Astrocyte of the hippocampus (primary cell): ENCODE results near the gene C20orf204.
"Not testable (repeated sequence)": the region's sequence is repeated elsewhere in the genome, so short reads cannot be mapped to it uniquely, and the experiment has no call there.

Source experiments
- DNase-seq: peaks from one replicate; pipeline ENCODE4 v3.0.0; 2011; ENCODE audit warnings: low read depth, low spot score

The C20orf204 gene, protein sequence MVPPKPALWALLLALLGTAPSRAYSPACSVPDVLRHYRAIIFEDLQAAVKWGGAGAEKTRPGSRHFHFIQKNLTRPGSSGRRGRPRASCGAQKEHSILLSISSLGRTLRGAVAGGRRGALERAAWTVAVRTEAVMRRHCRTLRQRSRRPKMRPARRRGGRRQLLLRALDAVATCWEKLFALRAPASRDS

GRCh38 chr20:64035933-64036345, at the start of gene C20orf204:
C20orf204 (plus strand) TSS chr20:64036182; CDS start chr20:64036324, 142 bp downstream.
- DNase-seq, result no peak

DNA sequence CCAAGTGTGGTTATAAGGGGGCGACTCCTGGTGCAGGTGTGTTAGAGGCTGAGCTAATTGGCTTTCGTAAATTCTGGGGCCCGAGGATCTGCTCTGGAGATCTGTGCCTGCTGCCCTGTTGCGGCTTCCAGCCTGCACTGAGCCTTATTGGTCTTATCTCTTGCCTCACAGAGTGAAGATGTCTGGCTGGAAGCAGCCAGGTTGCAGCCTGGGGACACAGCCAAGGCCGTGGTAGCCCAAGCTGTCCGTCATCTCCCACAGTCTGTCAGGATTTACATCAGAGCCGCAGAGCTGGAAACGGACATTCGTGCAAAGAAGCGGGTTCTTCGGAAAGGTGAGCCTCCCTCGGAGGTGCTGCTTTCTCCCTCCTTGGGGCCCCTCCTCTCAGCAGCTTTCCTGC, 35.1 kb upstream of the C20orf204 start:
- DNase-seq, result no peak

DNA sequence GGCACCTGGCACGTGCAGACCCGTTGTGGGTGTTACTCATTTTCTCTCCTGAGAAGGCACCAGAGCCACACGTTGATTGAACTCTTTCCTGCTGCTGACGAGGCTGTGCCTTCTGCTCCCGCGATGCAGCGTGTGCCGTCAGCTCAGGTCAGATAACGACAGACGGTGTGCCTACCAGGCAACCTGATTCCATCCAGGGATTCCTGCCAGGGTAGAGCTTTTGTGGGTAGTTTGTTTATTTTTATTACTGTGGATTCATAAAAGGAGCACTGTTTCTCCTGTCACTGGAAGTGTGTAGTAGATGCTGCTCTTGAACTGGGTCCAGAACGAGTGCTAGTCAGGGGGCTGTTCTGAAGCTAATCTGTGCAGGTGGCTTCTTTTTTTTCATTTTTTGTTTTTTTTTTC, 34.4 kb upstream of the C20orf204 start:
- DNase-seq, result peak; percentile 51

- no peak for DNase-seq
Measured at GRCh38 chr20:64003960-64004725, 31.8 kb upstream of the C20orf204 start.

DNA sequence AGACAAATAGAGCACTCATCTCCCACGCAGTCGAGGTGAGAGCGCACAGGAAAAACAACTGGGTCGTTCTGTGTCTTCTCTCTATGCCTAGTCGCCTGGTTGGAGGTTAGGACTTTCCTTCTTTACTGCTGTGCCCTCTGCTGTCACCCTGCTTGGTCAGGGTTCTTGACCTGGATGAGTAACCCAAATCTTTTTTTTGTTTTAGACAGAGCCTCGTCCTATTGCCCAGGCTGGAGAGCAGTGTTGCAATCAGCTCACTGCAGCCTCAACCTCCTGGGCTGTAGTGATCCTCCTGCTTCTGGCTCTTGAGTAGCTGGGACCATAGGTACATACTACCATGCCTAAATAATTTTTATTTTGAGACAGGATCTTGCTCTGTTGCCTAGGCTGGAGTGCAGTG, 30.6 kb upstream of the C20orf204 start:
- DNase-seq, result no peak

DNA sequence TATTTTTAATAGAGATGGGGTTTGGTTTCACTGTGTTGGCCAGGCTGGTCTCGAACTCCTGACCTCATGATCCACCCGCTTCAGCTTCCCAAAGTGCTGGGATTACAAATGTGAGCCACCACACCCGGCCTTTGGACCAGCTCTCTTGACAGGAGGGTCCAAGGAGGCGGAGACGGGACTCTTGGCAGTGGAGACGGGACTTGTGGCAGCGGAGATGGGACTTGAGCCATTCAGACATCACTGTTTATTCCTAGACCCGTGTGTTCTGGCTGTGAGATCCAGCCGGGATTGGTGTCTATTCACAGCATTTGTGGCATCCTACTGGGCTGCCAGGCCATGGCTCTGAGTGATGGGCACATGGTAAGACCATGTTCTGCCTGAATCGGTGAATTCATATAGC, 29.5 kb upstream of the C20orf204 start:
- DNase-seq, result no peak

GRCh38 chr20:64006902-64007301, 29.1 kb upstream of the C20orf204 start:
- DNase-seq, result no peak

DNA sequence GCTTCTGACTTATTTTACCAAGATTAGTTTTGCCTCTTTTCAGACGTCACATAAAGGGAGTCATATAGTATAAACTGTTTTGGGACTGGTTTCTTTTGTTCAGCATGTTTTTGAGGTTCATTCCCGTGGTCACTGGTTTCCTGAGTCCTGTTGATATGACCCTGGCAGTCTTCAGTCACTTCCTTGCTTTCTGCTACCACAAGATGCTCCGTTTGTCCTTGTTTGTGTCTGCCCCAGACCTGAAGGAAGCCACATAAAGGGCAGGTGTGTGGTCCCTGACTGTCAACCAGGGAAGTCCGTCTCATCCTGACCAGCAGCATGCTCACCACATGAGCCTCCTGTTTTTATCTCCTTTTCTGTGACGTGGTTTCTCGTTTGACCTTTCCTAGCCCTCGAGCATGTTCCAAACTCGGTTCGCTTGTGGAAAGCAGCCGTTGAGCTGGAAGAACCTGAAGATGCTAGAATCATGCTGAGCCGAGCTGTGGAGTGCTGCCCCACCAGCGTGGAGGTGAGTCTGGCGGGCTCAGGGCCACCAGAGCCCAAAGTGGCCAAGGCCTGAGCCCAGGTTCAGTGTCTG, 26.1 kb upstream of the C20orf204 start:
- DNase-seq, result peak; percentile 18

- DNase-seq, result no peak
Measured at GRCh38 chr20:64010711-64011237, 25.2 kb upstream of the C20orf204 start.

DNA sequence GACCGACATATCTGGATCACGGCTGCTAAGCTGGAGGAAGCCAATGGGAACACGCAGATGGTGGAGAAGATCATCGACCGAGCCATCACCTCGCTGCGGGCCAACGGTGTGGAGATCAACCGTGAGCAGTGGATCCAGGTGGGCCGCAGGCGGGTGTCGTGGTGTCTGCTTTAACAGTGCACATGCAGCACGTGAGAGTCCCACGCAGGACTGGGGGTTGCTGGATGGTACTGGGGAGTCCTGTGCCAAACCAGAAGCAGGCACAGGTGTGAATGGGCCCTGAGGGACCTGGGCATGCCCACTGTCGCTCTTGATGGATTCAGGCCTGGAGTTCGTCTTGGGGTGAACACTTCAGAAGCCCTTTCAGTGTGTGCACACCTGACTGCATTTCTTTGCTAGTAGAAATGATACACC, 24.6 kb upstream of the C20orf204 start:
- DNase-seq, result no peak

DNA sequence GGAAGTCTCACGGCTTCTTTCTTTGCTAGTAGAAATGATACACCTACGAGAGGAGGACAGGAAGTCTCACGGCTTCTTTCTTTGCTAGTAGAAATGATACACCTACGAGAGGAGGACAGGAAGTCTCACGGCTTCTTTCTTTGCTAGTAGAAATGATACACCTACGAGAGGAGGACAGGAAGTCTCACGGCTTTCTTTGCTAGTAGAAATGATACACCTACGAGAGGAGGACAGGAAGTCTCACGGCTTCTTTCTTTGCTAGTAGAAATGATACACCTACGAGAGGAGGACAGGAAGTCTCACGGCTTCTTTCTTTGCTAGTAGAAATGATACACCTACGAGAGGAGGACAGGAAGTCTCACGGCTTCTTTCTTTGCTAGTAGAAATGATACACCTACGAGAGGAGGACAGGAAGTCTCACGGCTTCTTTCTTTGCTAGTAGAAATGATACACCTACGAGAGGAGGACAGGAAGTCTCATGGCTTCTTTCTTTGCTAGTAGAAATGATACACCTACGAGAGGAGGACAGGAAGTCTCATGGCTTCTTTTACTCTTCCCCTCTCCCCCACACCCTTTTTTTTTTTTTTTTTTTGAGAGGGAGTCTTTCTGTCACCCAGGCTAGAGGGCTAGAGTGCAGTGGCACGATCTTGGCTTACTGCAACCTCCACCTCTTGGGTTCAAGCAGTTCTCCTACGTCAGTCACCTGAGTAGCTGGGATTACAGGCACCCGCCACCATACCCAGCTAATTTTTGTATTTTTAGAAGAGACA, 23.4 kb upstream of the C20orf204 start:
- not testable (repeated sequence) for DNase-seq

GRCh38 chr20:64015635-64016034, 20.3 kb upstream of the C20orf204 start:
- DNase-seq, result no peak

DNA sequence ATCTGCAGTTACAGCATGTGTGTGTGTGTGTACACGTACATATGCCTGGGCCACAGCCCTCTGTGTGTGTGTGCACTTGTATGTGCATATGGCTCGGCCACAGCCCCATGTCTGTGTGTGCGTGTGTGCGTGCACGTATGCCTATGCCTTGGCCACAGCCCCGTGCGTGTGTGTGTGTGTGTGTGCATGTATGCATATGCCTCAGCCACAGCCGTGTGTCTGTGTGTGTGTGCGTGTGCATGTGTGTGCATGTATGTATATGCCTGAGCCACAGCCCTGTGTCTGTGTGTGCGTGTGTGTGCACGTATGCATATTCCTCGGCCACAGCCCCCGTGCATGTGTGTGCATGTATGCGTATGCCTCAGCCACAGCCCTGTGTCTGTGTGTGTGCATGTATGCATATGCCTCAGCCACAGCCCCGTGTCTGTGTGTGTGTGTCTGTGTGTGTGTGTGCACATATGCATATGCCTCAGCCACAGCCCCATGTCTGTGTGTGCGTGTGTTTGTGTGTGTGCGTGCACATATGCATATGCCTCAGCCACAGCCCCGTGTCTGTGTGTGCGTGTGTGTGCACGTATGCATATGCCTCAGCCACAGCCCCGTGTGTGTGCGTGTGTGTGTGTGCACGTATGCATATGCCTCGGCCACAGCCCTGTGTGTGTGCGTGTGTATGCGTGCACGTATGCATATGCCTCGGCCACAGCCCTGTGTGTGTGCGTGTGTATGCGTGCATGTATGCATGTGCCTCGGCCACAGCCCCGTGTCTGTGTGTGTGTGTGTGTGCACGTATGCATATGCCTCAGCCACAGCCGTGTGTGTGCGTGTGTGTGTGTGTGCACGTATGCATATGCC, 14.6 kb upstream of the C20orf204 start:
- DNase-seq, result no peak

GRCh38 chr20:64022671-64023360, 13.2 kb upstream of the C20orf204 start:
- DNase-seq, result no peak

DNA sequence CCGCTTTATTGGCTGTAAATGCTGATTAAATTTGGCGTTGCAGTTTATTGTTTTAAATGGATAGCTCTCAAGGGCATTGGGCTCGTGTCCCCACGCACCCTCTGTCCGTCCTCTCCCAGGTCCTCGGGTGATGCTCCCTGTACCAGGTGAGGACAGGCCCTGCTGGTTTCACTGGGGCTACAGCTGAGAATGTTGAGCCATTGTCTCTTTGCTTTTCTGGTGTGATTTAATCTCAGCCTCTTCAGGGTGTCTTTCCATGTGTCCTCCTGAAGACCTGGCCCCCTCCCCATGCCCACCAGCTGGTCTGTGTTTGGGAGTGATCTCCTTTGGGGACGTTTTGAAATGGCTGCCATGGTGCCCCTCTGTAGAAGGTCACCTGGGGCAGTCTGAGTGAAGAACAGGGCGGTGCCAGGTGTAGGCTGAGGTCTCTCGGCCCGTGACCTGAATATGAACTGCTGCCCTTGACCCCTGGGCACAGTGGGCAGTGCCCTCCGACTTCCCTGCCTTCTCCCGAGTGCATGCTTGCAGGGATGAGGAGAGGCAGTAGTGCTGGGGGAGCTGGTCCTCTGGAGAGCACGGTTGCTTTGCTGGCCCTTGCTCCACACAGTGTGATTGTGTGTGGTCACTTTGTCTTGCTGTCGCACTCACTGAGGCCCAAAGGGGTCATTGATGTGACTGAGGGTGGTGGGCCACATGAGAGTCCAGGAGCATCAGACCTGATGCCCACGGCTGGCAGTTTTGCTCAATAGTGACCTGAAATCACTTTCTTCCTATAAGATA, 12.4 kb upstream of the C20orf204 start:
- DNase-seq, result no peak

- no peak for DNase-seq
Measured at GRCh38 chr20:64024141-64024990, 11.6 kb upstream of the C20orf204 start.

DNA sequence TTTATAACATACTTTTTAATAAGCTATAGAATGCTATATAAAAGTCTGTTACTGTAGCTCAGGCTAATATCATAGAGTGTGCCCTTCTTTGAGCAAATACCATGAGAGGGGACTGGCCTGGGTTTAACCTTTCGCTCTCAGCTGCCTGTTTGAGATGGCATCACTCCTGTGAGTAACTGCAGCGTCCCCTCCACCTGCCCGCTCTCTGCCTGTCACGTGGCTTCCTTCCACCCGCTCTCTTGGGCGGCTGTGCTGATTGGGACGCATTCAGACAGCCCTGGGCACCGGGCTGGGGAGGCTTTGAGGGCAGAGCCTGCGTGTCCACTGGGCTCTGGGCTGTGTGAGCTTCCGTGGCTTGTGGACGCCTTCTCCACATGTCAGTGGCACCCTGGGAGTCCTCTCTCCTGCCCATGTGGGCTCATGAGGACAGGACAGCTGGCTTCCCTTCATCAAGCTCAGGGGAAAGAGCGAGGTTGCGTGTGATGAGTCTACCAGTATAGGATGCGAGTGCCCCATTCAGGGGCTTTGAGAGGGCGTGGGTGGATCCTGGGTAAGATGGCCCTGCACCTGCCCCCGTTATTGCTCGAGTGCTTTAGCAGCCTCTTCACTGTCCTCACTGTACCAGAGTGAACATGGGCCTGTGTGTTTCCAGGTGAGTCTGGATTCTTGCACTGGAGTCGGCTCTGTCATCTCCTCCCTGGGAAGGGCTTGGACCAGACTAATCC, 10.7 kb upstream of the C20orf204 start:
- DNase-seq, result no peak

DNA sequence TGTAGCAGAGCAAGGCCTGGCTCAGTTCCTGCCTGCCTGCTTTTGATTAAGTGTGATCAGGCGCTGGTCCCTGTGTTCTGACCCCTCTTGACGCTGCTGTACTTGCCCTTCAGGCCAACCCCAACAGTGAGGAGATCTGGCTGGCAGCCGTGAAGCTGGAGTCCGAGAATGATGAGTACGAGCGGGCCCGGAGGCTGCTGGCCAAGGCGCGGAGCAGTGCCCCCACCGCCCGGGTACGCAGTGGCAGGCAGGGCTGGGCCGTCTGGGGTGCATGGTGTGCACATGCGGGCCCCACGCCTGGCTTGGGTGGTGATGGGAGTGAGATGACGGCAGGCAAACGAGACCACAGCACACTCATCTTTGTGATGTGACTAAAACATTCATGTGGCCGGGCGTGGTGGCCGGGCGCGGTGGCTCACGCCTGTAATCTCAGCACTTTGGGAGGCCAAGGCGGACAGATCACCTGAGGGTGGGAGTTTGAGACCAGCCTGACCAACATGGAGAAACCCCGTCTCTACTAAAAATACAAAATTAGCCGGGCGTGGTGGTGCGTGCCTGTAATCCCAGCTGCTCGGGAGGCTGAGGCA, 10.1 kb upstream of the C20orf204 start:
- no peak for DNase-seq
